Caco-2 (cell line): ENCODE results near the gene HHAT. TPM values are rescaled to one million over a fixed set of nuclear protein-coding genes. Genes with fewer than 3 reads are reported as not detected.

Experiments used
- BruUV-seq: library from RNA; stranded (reverse); fragments of 400-500 nt; replicated peaks from 2 replicates; lab custom pipeline; 2021; lab: Mats Ljungman, UMichigan
- CTCF ChIA-PET: fragments of 300-600 bp; sonication (Branson Sonifier 250); formaldehyde crosslinking; loops from one replicate; lab custom pipeline; 2022; ENCODE audit warnings: antibody characterized with exemption; lab: Charles Lee
- POLR2A ChIA-PET: fragments of 300-600 bp; sonication (Branson Sonifier 250); formaldehyde crosslinking; loops from one replicate; lab custom pipeline; 2022; ENCODE audit warnings: antibody characterized with exemption; lab: Charles Lee
- DNase-seq, 2 experiments: peaks; one replicate each; pipeline versions ENCODE4 v3.0.0 to v3.0.0-alpha.2; 2020 to 2022
- H3K27me3 ChIP-seq: replicated peaks from 2 replicates; pipeline ENCODE4 v1.6.0; 2011; ENCODE audit warnings: low read length; ENCODE audit not compliant: control insufficient read depth, insufficient read depth
- H3K36me3 ChIP-seq: 2 replicates; pipeline ENCODE4 v1.5.1; 2011; ENCODE audit warnings: low read length; ENCODE audit not compliant: control insufficient read depth, insufficient read depth
- H3K4me1 ChIP-seq: fragments of 250-450 bp; sonication (Bioruptor Pico); 2 replicates; pipeline ENCODE4 v1.5.1; 2020; ENCODE audit warnings: mild to moderate bottlenecking
- H3K4me3 ChIP-seq: 2 replicates; pipeline ENCODE4 v1.5.1; 2011; ENCODE audit warnings: low read depth, mild to moderate bottlenecking, control low read depth, low read length
- H3K9me3 ChIP-seq: fragments of 250-450 bp; sonication (Bioruptor Pico); 2 replicates; pipeline ENCODE4 v1.5.1; 2020; ENCODE audit warnings: mild to moderate bottlenecking, moderate library complexity
- H3K27ac Mint-ChIP-seq: one replicate; pipeline ENCODE4 v1.8.0; 2022; ENCODE audit warnings: mixed read lengths; ENCODE audit not compliant: unreplicated experiment
- H3K27me3 Mint-ChIP-seq: one replicate; pipeline ENCODE4 v1.8.0; 2022; ENCODE audit warnings: mixed read lengths; ENCODE audit not compliant: insufficient read depth, unreplicated experiment
- H3K36me3 Mint-ChIP-seq: one replicate; pipeline ENCODE4 v1.8.0; 2022; ENCODE audit warnings: mild to moderate bottlenecking, mixed read lengths; ENCODE audit not compliant: insufficient read depth, unreplicated experiment
- H3K4me1 Mint-ChIP-seq: one replicate; pipeline ENCODE4 v1.8.0; 2022; ENCODE audit warnings: low read depth, mixed read lengths; ENCODE audit not compliant: unreplicated experiment
- H3K4me3 Mint-ChIP-seq: one replicate; pipeline ENCODE4 v1.8.0; 2022; ENCODE audit warnings: mild to moderate bottlenecking, moderate library complexity, mixed read lengths; ENCODE audit not compliant: unreplicated experiment
- H3K9me3 Mint-ChIP-seq: one replicate; pipeline ENCODE4 v1.8.0; 2022; ENCODE audit warnings: mixed read lengths; ENCODE audit not compliant: unreplicated experiment
- CTCF ChIP-seq, 2 experiments: fragments of 200-600 bp in 1 of 2; IDR thresholded peaks; 1 replicate in 1 of 2; 2 replicates in 1 of 2; pipeline versions ENCODE4 v1.5.1 to v1.8.0; 2011 to 2022; ENCODE audit warnings: antibody characterized with exemption in 1 of 2, control low read depth in 1 of 2, inconsistent platforms in 1 of 2, low read depth in 1 of 2, low read length in 1 of 2, mild to moderate bottlenecking in 1 of 2, moderate library complexity in 1 of 2; ENCODE audit not compliant: insufficient read depth in 1 of 2, severe bottlenecking in 1 of 2, unreplicated experiment in 1 of 2
- intact Hi-C: fragments of 100-400 bp; cut with micrococcal nuclease; formaldehyde crosslinking; loops from one replicate; pipeline ENCODE4 v1.10.0; 2022; ENCODE audit not compliant: unreplicated experiment
- total RNA-seq: library from RNA; stranded (reverse); gene quantifications from 2 replicates; pipeline ENCODE4 v1.2.3, GENCODE V29; 2022

The HHAT gene
- total RNA-seq, 1 experiment from 2014 or later = 3.9 TPM

DNA sequence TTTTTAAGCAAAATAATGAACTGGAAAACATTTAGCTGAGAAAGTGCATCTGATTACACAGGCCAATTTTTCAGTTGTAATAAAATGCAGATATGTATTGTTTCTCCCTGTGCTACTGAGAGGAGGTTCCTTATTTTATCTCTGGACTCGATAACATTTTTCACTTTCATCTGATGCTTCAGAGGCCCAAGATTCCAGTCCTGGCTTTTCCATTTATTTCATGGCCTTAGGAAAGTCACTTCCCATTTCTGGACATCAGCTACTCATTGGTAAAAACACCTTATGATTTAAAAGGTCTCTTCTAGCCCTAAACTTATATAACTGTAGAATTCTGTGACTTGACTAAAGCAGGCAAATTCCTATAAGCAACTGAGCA is 203.5 kb downstream of the HHAT start:
- H3K9me3 ChIP-seq = no peaks in the 10 kb centered on the region
- Mint-ChIP-seq H3K9me3 (no peaks in the 10 kb centered on the region), H3K36me3 (no peaks in the 10 kb centered on the region), H3K27me3 (peaks cover 21% of the 10 kb centered on the region), H3K27ac (no peak overlapping the region), H3K4me1 (peaks cover 9% of the 10 kb centered on the region), H3K4me3 (no peak overlapping the region)
- BruUV-seq = no TSS peak
- H3K36me3 ChIP-seq = no peaks in the 10 kb centered on the region
- no peak overlapping the region for H3K4me3 ChIP-seq
- DNase-seq = no peak
- no peaks in the 10 kb centered on the region for H3K27me3 ChIP-seq
- H3K4me1 ChIP-seq = no peaks in the 10 kb centered on the region
- intact Hi-C loops = no loop called here
- ChIA-PET CTCF (no interaction called here), POLR2A (no interaction called here)
- TF ChIP-seq CTCF (IDR thresholded peaks at IDR 0.05; ENCODE audit: insufficient read depth in 1 of 2, low read depth in 1 of 2, low read length in 1 of 2, severe bottlenecking in 1 of 2, unreplicated experiment in 1 of 2) = no peak

- ChIA-PET POLR2A (no interaction called here), CTCF (no interaction called here)
- DNase-seq = no peak
- H3K9me3 ChIP-seq = no peaks in the 10 kb centered on the region
- no peaks in the 10 kb centered on the region for H3K9me3 Mint-ChIP-seq
- H3K36me3 Mint-ChIP-seq = no peaks in the 10 kb centered on the region
- H3K4me3 Mint-ChIP-seq = no peak overlapping the region
- TF ChIP-seq CTCF (IDR thresholded peaks at IDR 0.05; ENCODE audit: insufficient read depth in 1 of 2, low read depth in 1 of 2, low read length in 1 of 2, severe bottlenecking in 1 of 2, unreplicated experiment in 1 of 2) = no peak
- no peak overlapping the region for H3K27ac Mint-ChIP-seq
- H3K4me1 Mint-ChIP-seq = peaks cover 9% of the 10 kb centered on the region
- H3K4me3 ChIP-seq = no peak overlapping the region
- peaks cover 22% of the 10 kb centered on the region for H3K27me3 Mint-ChIP-seq
- BruUV-seq = no TSS peak
- no peaks in the 10 kb centered on the region for H3K4me1 ChIP-seq
- no peaks in the 10 kb centered on the region for H3K27me3 ChIP-seq
- intact Hi-C loops = no loop called here
- no peaks in the 10 kb centered on the region for H3K36me3 ChIP-seq
These were observed 207.1 kb downstream of the HHAT start for GRCh38 chr1:210535761-210536160.

GRCh38 chr1:210536254-210536961 is 207.7 kb downstream of the HHAT start:
- H3K27me3 Mint-ChIP-seq = peaks cover 22% of the 10 kb centered on the region
- Histone ChIP-seq H3K4me3 (no peak overlapping the region), H3K9me3 (no peaks in the 10 kb centered on the region), H3K4me1 (no peaks in the 10 kb centered on the region), H3K36me3 (no peaks in the 10 kb centered on the region), H3K27me3 (no peaks in the 10 kb centered on the region)
- POLR2A ChIA-PET = no interaction called here
- no peak overlapping the region for H3K4me3 Mint-ChIP-seq
- H3K4me1 Mint-ChIP-seq = peaks cover 4% of the 10 kb centered on the region
- no peaks in the 10 kb centered on the region for H3K36me3 Mint-ChIP-seq
- DNase-seq = no peak
- no peaks in the 10 kb centered on the region for H3K9me3 Mint-ChIP-seq
- CTCF ChIA-PET = no interaction called here
- TF ChIP-seq CTCF (IDR thresholded peaks at IDR 0.05; ENCODE audit: insufficient read depth in 1 of 2, low read depth in 1 of 2, low read length in 1 of 2, severe bottlenecking in 1 of 2, unreplicated experiment in 1 of 2) = no peak
- H3K27ac Mint-ChIP-seq = no peak overlapping the region
- no TSS peak for BruUV-seq
- intact Hi-C loops = no loop called here
